BJ (cell line): ENCODE data around the gene DTX3. TPM values are rescaled to one million over a fixed set of nuclear protein-coding genes. Genes with fewer than 3 reads are reported as not detected.

Experiments used
- CTCF ChIA-PET: fragments of 350-600 bp; formaldehyde crosslinking; extraction: SDS; loops from one replicate; lab custom pipeline; 2021; ENCODE audit warnings: antibody characterized with exemption, inconsistent platforms; lab: Yijun Ruan, JAX
- POLR2A ChIA-PET: fragments of 300-600 bp; sonication (Branson Sonifier 250); formaldehyde crosslinking; extraction: SDS; loops from one replicate; lab custom pipeline; 2021; ENCODE audit warnings: antibody characterized with exemption; lab: Charles Lee
- DNase-seq: peaks from one replicate; pipeline ENCODE4 v3.0.0-alpha.2; 2011; ENCODE audit warnings: low read depth
- H3K27me3 ChIP-seq: 2 replicates; pipeline ENCODE4 v1.6.0; 2011; ENCODE audit warnings: low read length; ENCODE audit not compliant: control insufficient read depth, insufficient read depth
- H3K36me3 ChIP-seq: 2 replicates; pipeline ENCODE4 v1.5.1; 2011; ENCODE audit warnings: low read length; ENCODE audit not compliant: control insufficient read depth, insufficient read depth
- H3K4me3 ChIP-seq: 2 replicates; pipeline ENCODE4 v1.5.1; 2011; ENCODE audit warnings: low read depth, mild to moderate bottlenecking, control low read depth, low read length
- CTCF ChIP-seq: IDR thresholded peaks from 2 replicates; pipeline ENCODE4 v1.5.1; 2011; ENCODE audit warnings: low read depth, mild to moderate bottlenecking, control low read depth, inconsistent platforms, low read length, moderate library complexity; ENCODE audit not compliant: insufficient read depth
- polyA plus RNA-seq: library from polyadenylated mRNA; depleted of rRNA; stranded (reverse); fragments of >200 nt; gene quantifications from 2 replicates; pipeline ENCODE4 v1.2.3, GENCODE V29; 2011

Gene DTX3
- polyA plus RNA-seq, 1 experiment, result 26.0 TPM

GRCh38 chr12:57577981-57578758 lies 26.5 kb upstream of the DTX3 start:
- no peak for TF ChIP-seq CTCF
- no peak for DNase-seq
- ChIA-PET POLR2A (no interaction called here), CTCF (interaction anchor here (0.6 to 8.4 kb wide), 2 partner anchors 49 to 131 kb away, joined by 3 to 257 read pairs; partner anchors contain the start of gene B4GALNT1)
- Histone ChIP-seq H3K4me3 (no peak overlapping the region), H3K36me3 (peaks cover 1% of the 10 kb centered on the region), H3K27me3 (no peaks in the 10 kb centered on the region)

GRCh38 chr12:57579011-57579410 lies 25.6 kb upstream of the DTX3 start:
- no peak overlapping the region for H3K4me3 ChIP-seq
- ChIA-PET CTCF (interaction anchor here (1.0 to 8.4 kb wide), 3 partner anchors 10 to 147 kb away, joined by 3 to 257 read pairs (median 4); partner anchors contain the start of gene B4GALNT1), POLR2A (no interaction called here)
- TF ChIP-seq CTCF, result no peak
- no peak for DNase-seq
- no peaks in the 10 kb centered on the region for H3K27me3 ChIP-seq
- peaks cover 1% of the 10 kb centered on the region for H3K36me3 ChIP-seq

- Histone ChIP-seq H3K36me3 (peaks cover 1% of the 10 kb centered on the region), H3K4me3 (no peak overlapping the region), H3K27me3 (no peaks in the 10 kb centered on the region; the same call in 1 of the 2 replicates)
- POLR2A ChIA-PET, result no interaction called here
- no peak for DNase-seq
- CTCF ChIA-PET, result interaction anchor here (0.9 to 8.4 kb wide), 4 partner anchors 9 to 146 kb away, joined by 3 to 257 read pairs (median 4); partner anchors contain the start of gene B4GALNT1
- TF ChIP-seq CTCF, result no peak
These were observed 24.8 kb upstream of the DTX3 start for GRCh38 chr12:57579677-57580465.

- POLR2A ChIA-PET, result no interaction called here
- no peaks in the 10 kb centered on the region; the same call in 1 of the 2 replicates for H3K36me3 ChIP-seq
- CTCF ChIA-PET, result interaction anchor here (0.9 to 8.4 kb wide), 4 partner anchors 10 to 57 kb away, joined by 3 to 257 read pairs (median 19); partner anchors contain the start of gene B4GALNT1
- no peak for DNase-seq
- H3K4me3 ChIP-seq, result no peak overlapping the region
- no peak for TF ChIP-seq CTCF
- H3K27me3 ChIP-seq, result peaks cover 1% of the 10 kb centered on the region; the same call in 1 of the 2 replicates
These were observed 24.2 kb upstream of the DTX3 start for GRCh38 chr12:57580466-57580795.

- Histone ChIP-seq H3K36me3 (no peaks in the 10 kb centered on the region; the same call in 1 of the 2 replicates), H3K4me3 (no peak overlapping the region), H3K27me3 (peaks cover 1% of the 10 kb centered on the region; the same call in 1 of the 2 replicates)
- ChIA-PET CTCF (interaction anchor here (0.8 to 8.4 kb wide), 6 partner anchors 11 to 112 kb away, joined by 3 to 257 read pairs (median 34); partner anchors contain the start of genes ARHGEF25, B4GALNT1 and OS9), POLR2A (no interaction called here)
- no peak for TF ChIP-seq CTCF
- no peak for DNase-seq
These were observed 22.8 kb upstream of the DTX3 start for GRCh38 chr12:57581802-57582201.
